ENCODE data around the gene CNTNAP2. TPM values are rescaled to one million over a fixed set of nuclear protein-coding genes. Genes with fewer than 3 reads are reported as not detected.

Gene CNTNAP2
- total and polyA plus RNA-seq, 2 of the 13 experiments (the other 11 are each of a cell fraction or from before 2014, with no cell fraction given): 0.40 to 0.42 TPM

DNA sequence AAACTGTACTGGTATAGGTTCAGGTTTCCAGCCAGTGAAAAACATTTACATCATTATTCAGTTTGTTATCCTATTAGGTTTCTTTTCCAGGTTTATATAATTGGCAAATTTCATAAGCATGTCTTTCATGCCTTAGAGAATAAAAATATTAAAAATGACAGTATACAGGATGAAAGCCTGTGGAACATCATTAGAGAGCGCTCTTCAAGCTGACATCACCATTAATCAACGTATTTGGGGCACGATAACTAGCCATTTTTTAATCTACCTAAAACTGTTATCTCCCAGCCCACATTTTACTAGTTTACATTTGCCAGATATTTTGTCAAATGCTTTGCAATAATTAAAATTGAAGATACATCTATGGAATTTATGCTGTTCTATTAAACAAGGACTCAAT lies 714.1 kb downstream of the CNTNAP2 start:
- H3K27ac ChIP-seq (ENCODE audit: extremely low read length, insufficient read depth, low read length): no peak overlapping the region
- H4K20me1 ChIP-seq (ENCODE audit: insufficient read depth, low read length): no peaks in the 10 kb centered on the region
- H3K4me1 ChIP-seq (ENCODE audit: insufficient read depth, low read length): no peaks in the 10 kb centered on the region
- WGBS (ENCODE audit: low lambda C conversion rate): 19% methylated on average over 3 of the region's 3 CpGs
- H3K4me3 ChIP-seq (replicated peaks in 1 of 3; ENCODE audit: insufficient read depth in 1 of 3, low read depth in 2 of 3, low read length in 3 of 3): no peak overlapping the region
- in situ Hi-C loops (cut with HindIII; ENCODE audit: extremely low pct_ligation_motif_present, low pct_unique_long_range_greater_than_20kb): no loop called here
- H3K27me3 ChIP-seq (ENCODE audit: control insufficient read depth in 1 of 2, insufficient read depth in 2 of 2, low read length in 2 of 2): no peaks in the 10 kb centered on the region
- H3K4me2 ChIP-seq (ENCODE audit: low read depth, low read length): no peak overlapping the region
- ATAC-seq (no peak), FAIRE-seq (no peak), DNase-seq (ENCODE audit: low spot score) (no peak)
- H2AFZ ChIP-seq (ENCODE audit: low read length): no peak overlapping the region
- ChIA-PET POLR2A (no interaction called here), CTCF (ENCODE audit: low intra/inter-chr PET ratio, low total read pairs) (no interaction called here)
- no peaks in the 10 kb centered on the region for H3K36me3 ChIP-seq (replicated peaks in 1 of 2; ENCODE audit: control insufficient read depth in 1 of 2, insufficient read depth in 2 of 2, low read length in 2 of 2)
- peaks cover 78% of the 10 kb centered on the region for H3K9me3 ChIP-seq (ENCODE audit: low read length)
- BruUV-seq (replicated peaks): no TSS peak
- H3K79me2 ChIP-seq (ENCODE audit: insufficient read depth, low read length): no peaks in the 10 kb centered on the region
- no peak overlapping the region for H3K9ac ChIP-seq (ENCODE audit: insufficient read depth, low read depth, low read length)
- intact Hi-C loops (cut with micrococcal nuclease; ENCODE audit: unreplicated experiment): no loop called here
- TF ChIP-seq ZKSCAN1 (IDR thresholded peaks at IDR 0.05; ENCODE audit: low read length) (no peak), NR2F1 (CRISPR knock-in tag; IDR thresholded peaks at IDR 0.05) (no peak), ZNF317 (CRISPR knock-in tag; IDR thresholded peaks at IDR 0.05) (no peak), ZNF292 (CRISPR knock-in tag; IDR thresholded peaks at IDR 0.05; ENCODE audit: borderline replicate concordance, low read depth) (no peak), ZNF580 (CRISPR knock-in tag; IDR thresholded peaks at IDR 0.05; ENCODE audit: borderline replicate concordance, low read depth) (no peak), NCOR1 (IDR thresholded peaks at IDR 0.05; ENCODE audit: borderline replicate concordance, low read length) (no peak), RFX3 (CRISPR knock-in tag; IDR thresholded peaks at IDR 0.05) (no peak), CREM (IDR thresholded peaks at IDR 0.05) (no peak), CREM (CRISPR knock-in tag; IDR thresholded peaks at IDR 0.05) (no peak), MXD4 (CRISPR knock-in tag; IDR thresholded peaks at IDR 0.05) (no peak), RBM39 (IDR thresholded peaks at IDR 0.05; ENCODE audit: low read depth, low read length, poor library complexity, severe bottlenecking) (no peak)
- TF ChIP-seq, protein P1, sequence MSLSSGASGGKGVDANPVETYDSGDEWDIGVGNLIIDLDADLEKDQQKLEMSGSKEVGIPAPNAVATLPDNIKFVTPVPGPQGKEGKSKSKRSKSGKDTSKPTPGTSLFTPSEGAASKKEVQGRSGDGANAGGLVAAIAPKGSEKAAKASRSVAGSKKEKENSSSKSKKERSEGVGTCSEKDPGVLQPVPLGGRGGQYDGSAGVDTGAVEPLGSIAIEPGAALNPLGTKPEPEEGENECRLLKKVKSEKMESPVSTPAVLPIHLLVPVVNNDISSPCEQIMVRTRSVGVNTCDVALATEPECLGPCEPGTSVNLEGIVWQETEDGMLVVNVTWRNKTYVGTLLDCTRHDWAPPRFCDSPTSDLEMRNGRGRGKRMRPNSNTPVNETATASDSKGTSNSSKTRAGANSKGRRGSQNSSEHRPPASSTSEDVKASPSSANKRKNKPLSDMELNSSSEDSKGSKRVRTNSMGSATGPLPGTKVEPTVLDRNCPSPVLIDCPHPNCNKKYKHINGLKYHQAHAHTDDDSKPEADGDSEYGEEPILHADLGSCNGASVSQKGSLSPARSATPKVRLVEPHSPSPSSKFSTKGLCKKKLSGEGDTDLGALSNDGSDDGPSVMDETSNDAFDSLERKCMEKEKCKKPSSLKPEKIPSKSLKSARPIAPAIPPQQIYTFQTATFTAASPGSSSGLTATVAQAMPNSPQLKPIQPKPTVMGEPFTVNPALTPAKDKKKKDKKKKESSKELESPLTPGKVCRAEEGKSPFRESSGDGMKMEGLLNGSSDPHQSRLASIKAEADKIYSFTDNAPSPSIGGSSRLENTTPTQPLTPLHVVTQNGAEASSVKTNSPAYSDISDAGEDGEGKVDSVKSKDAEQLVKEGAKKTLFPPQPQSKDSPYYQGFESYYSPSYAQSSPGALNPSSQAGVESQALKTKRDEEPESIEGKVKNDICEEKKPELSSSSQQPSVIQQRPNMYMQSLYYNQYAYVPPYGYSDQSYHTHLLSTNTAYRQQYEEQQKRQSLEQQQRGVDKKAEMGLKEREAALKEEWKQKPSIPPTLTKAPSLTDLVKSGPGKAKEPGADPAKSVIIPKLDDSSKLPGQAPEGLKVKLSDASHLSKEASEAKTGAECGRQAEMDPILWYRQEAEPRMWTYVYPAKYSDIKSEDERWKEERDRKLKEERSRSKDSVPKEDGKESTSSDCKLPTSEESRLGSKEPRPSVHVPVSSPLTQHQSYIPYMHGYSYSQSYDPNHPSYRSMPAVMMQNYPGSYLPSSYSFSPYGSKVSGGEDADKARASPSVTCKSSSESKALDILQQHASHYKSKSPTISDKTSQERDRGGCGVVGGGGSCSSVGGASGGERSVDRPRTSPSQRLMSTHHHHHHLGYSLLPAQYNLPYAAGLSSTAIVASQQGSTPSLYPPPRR (CRISPR knock-in tag; IDR thresholded peaks at IDR 0.05; ENCODE audit: borderline replicate concordance): no peak
- TF ChIP-seq, protein P2, sequence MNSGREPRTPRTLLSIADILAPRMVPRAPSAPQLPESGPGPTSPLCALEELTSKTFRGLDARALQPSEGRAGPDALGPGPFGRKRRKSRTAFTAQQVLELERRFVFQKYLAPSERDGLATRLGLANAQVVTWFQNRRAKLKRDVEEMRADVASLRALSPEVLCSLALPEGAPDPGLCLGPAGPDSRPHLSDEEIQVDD (CRISPR knock-in tag; IDR thresholded peaks at IDR 0.05; ENCODE audit: borderline replicate concordance): no peak
- TF ChIP-seq, protein P3, sequence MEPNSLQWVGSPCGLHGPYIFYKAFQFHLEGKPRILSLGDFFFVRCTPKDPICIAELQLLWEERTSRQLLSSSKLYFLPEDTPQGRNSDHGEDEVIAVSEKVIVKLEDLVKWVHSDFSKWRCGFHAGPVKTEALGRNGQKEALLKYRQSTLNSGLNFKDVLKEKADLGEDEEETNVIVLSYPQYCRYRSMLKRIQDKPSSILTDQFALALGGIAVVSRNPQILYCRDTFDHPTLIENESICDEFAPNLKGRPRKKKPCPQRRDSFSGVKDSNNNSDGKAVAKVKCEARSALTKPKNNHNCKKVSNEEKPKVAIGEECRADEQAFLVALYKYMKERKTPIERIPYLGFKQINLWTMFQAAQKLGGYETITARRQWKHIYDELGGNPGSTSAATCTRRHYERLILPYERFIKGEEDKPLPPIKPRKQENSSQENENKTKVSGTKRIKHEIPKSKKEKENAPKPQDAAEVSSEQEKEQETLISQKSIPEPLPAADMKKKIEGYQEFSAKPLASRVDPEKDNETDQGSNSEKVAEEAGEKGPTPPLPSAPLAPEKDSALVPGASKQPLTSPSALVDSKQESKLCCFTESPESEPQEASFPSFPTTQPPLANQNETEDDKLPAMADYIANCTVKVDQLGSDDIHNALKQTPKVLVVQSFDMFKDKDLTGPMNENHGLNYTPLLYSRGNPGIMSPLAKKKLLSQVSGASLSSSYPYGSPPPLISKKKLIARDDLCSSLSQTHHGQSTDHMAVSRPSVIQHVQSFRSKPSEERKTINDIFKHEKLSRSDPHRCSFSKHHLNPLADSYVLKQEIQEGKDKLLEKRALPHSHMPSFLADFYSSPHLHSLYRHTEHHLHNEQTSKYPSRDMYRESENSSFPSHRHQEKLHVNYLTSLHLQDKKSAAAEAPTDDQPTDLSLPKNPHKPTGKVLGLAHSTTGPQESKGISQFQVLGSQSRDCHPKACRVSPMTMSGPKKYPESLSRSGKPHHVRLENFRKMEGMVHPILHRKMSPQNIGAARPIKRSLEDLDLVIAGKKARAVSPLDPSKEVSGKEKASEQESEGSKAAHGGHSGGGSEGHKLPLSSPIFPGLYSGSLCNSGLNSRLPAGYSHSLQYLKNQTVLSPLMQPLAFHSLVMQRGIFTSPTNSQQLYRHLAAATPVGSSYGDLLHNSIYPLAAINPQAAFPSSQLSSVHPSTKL (CRISPR knock-in tag; IDR thresholded peaks at IDR 0.05): no peak
- TF ChIP-seq, protein P4, sequence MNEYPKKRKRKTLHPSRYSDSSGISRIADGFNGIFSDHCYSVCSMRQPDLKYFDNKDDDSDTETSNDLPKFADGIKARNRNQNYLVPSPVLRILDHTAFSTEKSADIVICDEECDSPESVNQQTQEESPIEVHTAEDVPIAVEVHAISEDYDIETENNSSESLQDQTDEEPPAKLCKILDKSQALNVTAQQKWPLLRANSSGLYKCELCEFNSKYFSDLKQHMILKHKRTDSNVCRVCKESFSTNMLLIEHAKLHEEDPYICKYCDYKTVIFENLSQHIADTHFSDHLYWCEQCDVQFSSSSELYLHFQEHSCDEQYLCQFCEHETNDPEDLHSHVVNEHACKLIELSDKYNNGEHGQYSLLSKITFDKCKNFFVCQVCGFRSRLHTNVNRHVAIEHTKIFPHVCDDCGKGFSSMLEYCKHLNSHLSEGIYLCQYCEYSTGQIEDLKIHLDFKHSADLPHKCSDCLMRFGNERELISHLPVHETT (CRISPR knock-in tag; conservative IDR thresholded peaks at IDR 0.05): no peak
